Hepatocyte (in vitro differentiated cells): ENCODE measurements around the gene USP48.
"Not testable (repeated sequence)": the region's sequence is repeated elsewhere in the genome, so short reads cannot be mapped to it uniquely, and the experiment has no call there.

Experiments used
- CTCF ChIP-seq: fragments of 200-600 bp; sonication (generic); IDR thresholded peaks from 2 replicates; pipeline ENCODE4 v1.5.1; 2016; ENCODE audit warnings: antibody characterized with exemption, mild to moderate bottlenecking; ENCODE audit not compliant: poor library complexity
- EZH2 ChIP-seq: fragments of 200-600 bp; sonication (generic); IDR thresholded peaks from 2 replicates; pipeline ENCODE4 v1.6.1; 2016; ENCODE audit warnings: antibody characterized with exemption, mild to moderate bottlenecking, borderline replicate concordance
- EZH2phosphoT487 ChIP-seq: fragments of 200-600 bp; sonication (generic); IDR thresholded peaks from one replicate; pipeline ENCODE4 v1.6.1; 2018; ENCODE audit warnings: antibody characterized with exemption, mild to moderate bottlenecking, low read depth, moderate library complexity; ENCODE audit not compliant: unreplicated experiment, severe bottlenecking

GRCh38 chr1:21673853-21674252 is 109.1 kb downstream of the USP48 start:
- TF ChIP-seq CTCF, EZH2, EZH2phosphoT487: not testable (repeated sequence)
